Right lobe of liver (tissue), 6 donors: ENCODE results near the gene GJB1. TPM values are rescaled to one million over a fixed set of nuclear protein-coding genes. Genes with fewer than 3 reads are reported as not detected.
A peak's percentile ranks its signal among the peaks of the same experiment; 100 is the strongest.

ENCODE experiments used
- ATAC-seq, 4 donors: fragments of 200-7000 bp; cut with Tn5 transposase; one replicate each; pipeline ENCODE4 v1.9.1; 2020; ENCODE audit warnings: mild to moderate bottlenecking in 4 of 4, moderate library complexity in 4 of 4
- DNase-seq, 3 donors: peaks; one replicate each; pipeline ENCODE4 v3.0.0-alpha.2; 2020
- H3K27ac ChIP-seq, 3 donors: fragments of 200-600 bp; one replicate each; pipeline ENCODE4 v1.8.0; 2022
- H3K27me3 ChIP-seq, 2 donors: fragments of 200-600 bp; one replicate each; pipeline ENCODE4 v1.8.0; 2022
- H3K36me3 ChIP-seq, 4 donors: fragments of 200-600 bp; sonication (generic) in 1 of 4; one replicate each; pipeline versions ENCODE4 v1.5.1 to v1.8.0; 2017 to 2022; ENCODE audit warnings: control low read depth in 1 of 4
- H3K4me1 ChIP-seq, 4 donors: fragments of 200-600 bp; sonication (generic) in 1 of 4; one replicate each; pipeline versions ENCODE4 v1.5.1 to v1.8.0; 2017 to 2022; ENCODE audit warnings: control low read depth in 1 of 4
- H3K4me3 ChIP-seq, 3 donors: fragments of 200-600 bp; one replicate each; pipeline ENCODE4 v1.8.0; 2022
- H3K9me3 ChIP-seq, 4 donors: fragments of 200-600 bp; sonication (generic) in 1 of 4; one replicate each; pipeline versions ENCODE4 v1.5.1 to v1.8.0; 2017 to 2022; ENCODE audit warnings: control low read depth in 1 of 4
- CTCF ChIP-seq, 4 donors: fragments of 200-600 bp in 3 of 4; fragments of 450-650 bp in 1 of 4; IDR thresholded peaks; one replicate each; pipeline versions ENCODE4 v1.5.1 to v1.8.0; 2016 to 2022; ENCODE audit warnings: antibody characterized with exemption in 4 of 4, mild to moderate bottlenecking in 2 of 4
- POLR2A ChIP-seq: fragments of 450-650 bp; IDR thresholded peaks from one replicate; pipeline ENCODE4 v1.6.1; 2017; ENCODE audit warnings: antibody characterized with exemption, mild to moderate bottlenecking
- WGBS: methylation state at CpG from one replicate; pipeline ENCODE4 v1.1.6; 2018; ENCODE audit warnings: low coverage, low lambda C conversion rate; ENCODE audit not compliant: insufficient coverage; ENCODE audit errors: missing lambda C conversion rate; 5-methylcytosine and 5-hydroxymethylcytosine counted together
- intact Hi-C, 2 donors: fragments of 100-400 bp; cut with DNase I; formaldehyde crosslinking; loops; one replicate each; pipeline versions ENCODE4 v1.11.2 to v1.14.1; 2022
- total RNA-seq, 6 experiments: library from RNA; depleted of rRNA in 2 of 6; stranded (reverse); fragments of >200 nt in 2 of 6; fragmentation: NEBNext Ultra II Directional in 3 of 6; extraction: Animal tissue kit (Norgen Biotek cat#: 25700) in 3 of 6; gene quantifications; one replicate each; pipeline versions ENCODE4 v1.1.0 to v1.2.4, GENCODE V29; 2016 to 2023
- donor health status: DM: no; HTN: yes; CAD: no.
- donor health status: DM: no; HTN: no; CAD: no.
- donor health status: DM: no; HTN: no; CAD: no.
- donor health status: DM: no; HTN: yes; CAD: no.
- donor health status: DM: no; HTN: yes; CAD: no.

The GJB1 gene
- total RNA-seq, 6 experiments from 2014 or later, result 120 to 329 (median 205) TPM

GRCh38 chrX:71221145-71221544 is 1.9 kb upstream of the GJB1 start:
- Histone ChIP-seq H3K27me3 (no peaks in the 10 kb centered on the region), H3K9me3 (no peaks in the 10 kb centered on the region), H3K4me3 (no peak overlapping the region), H3K27ac (no peak overlapping the region), H3K4me1 (peaks cover 0 to 55% (median 12%) of the 10 kb centered on the region in 4 donors), H3K36me3 (peaks cover 0 to 10% (median 0%) of the 10 kb centered on the region in 4 donors)
- TF ChIP-seq POLR2A (no peak), CTCF (IDR thresholded peaks at IDR 0.05) (no peak)
- no CpG with 5 or more reads among the region's 1 CpG for WGBS
- no peak for DNase-seq
- intact Hi-C loops, result no loop called here
- no peak for ATAC-seq

- TF ChIP-seq POLR2A (no peak), CTCF (IDR thresholded peaks at IDR 0.05) (no peak)
- Histone ChIP-seq H3K36me3 (peaks cover 0 to 10% (median 0%) of the 10 kb centered on the region in 4 donors), H3K4me3 (no peak overlapping the region), H3K9me3 (no peaks in the 10 kb centered on the region), H3K27ac (no peak overlapping the region), H3K4me1 (peaks cover 0 to 60% (median 17%) of the 10 kb centered on the region in 4 donors), H3K27me3 (no peaks in the 10 kb centered on the region)
- ATAC-seq, result no peak
- WGBS, result 53% methylated on average over 4 of the region's 32 CpGs
- intact Hi-C loops, result no loop called here
- DNase-seq, result no peak
Observed at GRCh38 chrX:71224098-71224708, 1.2 kb downstream of the GJB1 start.

- intact Hi-C loops, result no loop called here
- no peak overlapping the region for H3K4me3 ChIP-seq
- no peaks in the 10 kb centered on the region for H3K27me3 ChIP-seq
- no peaks in the 10 kb centered on the region for H3K9me3 ChIP-seq
- H3K36me3 ChIP-seq, result peaks cover 0 to 10% (median 0%) of the 10 kb centered on the region in 4 donors
- 22% methylated on average over 2 of the region's 2 CpGs for WGBS
- TF ChIP-seq POLR2A (no peak), CTCF (IDR thresholded peaks at IDR 0.05) (no peak)
- ATAC-seq (peak in 2 of 4 donors; percentile 11 to 21), DNase-seq (no peak)
- peaks cover 0 to 59% (median 17%) of the 10 kb centered on the region in 4 donors for H3K4me1 ChIP-seq
- no peak overlapping the region for H3K27ac ChIP-seq
Observed at GRCh38 chrX:71225009-71225408, 2.0 kb downstream of the GJB1 start.

- Histone ChIP-seq H3K4me1 (peaks cover 0 to 59% (median 17%) of the 10 kb centered on the region in 4 donors), H3K36me3 (peaks cover 0 to 10% (median 0%) of the 10 kb centered on the region in 4 donors), H3K27me3 (no peaks in the 10 kb centered on the region), H3K4me3 (no peak overlapping the region), H3K9me3 (no peaks in the 10 kb centered on the region), H3K27ac (no peak overlapping the region)
- TF ChIP-seq CTCF (IDR thresholded peaks at IDR 0.05) (no peak), POLR2A (no peak)
- intact Hi-C loops, result no loop called here
- DNase-seq (no peak), ATAC-seq (no peak)
- WGBS, result 57% methylated on average over 4 of the region's 5 CpGs
Observed at GRCh38 chrX:71225676-71226075, 2.7 kb downstream of the GJB1 start.
